ENCODE measurements around the gene RAB40A.

Gene RAB40A, protein sequence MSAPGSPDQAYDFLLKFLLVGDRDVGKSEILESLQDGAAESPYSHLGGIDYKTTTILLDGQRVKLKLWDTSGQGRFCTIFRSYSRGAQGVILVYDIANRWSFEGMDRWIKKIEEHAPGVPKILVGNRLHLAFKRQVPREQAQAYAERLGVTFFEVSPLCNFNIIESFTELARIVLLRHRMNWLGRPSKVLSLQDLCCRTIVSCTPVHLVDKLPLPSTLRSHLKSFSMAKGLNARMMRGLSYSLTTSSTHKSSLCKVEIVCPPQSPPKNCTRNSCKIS

DNA sequence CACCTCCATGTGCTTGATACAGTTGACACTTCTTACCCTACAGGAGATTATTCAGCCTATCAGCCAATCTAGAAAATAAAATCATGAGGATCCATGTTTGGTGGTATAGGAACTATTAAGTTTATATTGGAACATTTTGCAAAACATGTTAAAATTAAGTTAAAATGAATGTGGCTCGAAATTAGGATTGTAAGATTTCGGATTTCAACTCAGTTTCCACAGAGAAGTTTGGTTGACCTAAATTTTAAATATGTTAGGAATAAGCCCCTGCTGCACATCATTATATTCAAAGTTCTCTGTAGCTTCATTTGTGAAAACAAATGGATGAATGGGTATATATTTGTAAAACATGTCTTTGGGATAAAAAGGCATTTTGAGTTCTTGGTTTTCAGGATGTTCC is at the start of gene RAB40A:
RAB40A (minus strand) TSS at position 101 of the 400 bp plus-strand sequence. CDS start 18,733 bp downstream, outside the sequence.
- DNase-seq (ENCODE audit: low read depth in 3 of 3, low spot score in 1 of 3) = no peak

DNA sequence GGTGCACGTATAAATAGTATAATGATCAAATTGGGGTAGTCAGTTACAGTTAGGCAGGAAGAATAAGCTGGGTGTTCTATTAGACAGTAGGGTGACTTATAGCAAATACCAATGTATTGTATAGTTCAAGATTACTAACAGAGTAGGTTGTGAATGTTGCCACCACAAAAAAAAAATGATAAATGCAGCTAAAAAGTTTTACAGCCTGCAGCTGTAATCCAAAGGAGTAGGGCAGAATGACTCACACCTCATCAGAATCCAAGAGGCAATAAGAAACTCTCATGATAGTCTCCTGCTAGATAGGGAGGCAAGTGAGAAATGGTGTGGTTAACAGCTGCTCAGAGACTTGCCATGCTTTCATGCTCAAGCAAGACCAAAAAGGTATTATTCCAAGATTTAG is 46.5 kb upstream of the RAB40A start:
- no peak for DNase-seq (ENCODE audit: low read depth in 3 of 3, low spot score in 1 of 3)

- no peak for DNase-seq (ENCODE audit: low read depth in 3 of 3, low spot score in 1 of 3)
Measured at GRCh38 chrX:103565197-103565596, 45.9 kb upstream of the RAB40A start.

GRCh38 chrX:103562801-103563200 is 43.5 kb upstream of the RAB40A start:
- DNase-seq (ENCODE audit: low read depth in 3 of 3, low spot score in 1 of 3) = no peak

DNA sequence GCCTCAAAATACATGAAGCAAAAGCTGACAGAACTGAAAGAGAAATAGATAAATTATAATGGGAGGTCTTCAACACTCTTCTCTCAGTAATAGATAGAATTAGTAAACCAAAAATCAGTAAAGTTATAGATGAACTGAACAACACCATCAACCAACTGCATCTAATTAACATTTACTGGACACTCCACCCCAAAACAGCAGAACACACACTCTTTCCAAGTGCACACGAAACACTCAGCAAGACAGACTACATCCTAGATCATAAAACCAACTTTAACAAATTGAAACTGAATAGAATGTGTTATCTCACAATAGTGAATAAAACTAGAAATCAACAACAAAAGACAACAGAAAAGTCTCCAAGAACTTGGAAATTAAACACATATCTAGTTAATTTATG is 41.0 kb upstream of the RAB40A start:
- DNase-seq (ENCODE audit: low read depth in 3 of 3, low spot score in 1 of 3) = no peak

- DNase-seq (ENCODE audit: low read depth in 3 of 3, low spot score in 1 of 3) = no peak
Measured at GRCh38 chrX:103556963-103557612, 37.8 kb upstream of the RAB40A start.

DNA sequence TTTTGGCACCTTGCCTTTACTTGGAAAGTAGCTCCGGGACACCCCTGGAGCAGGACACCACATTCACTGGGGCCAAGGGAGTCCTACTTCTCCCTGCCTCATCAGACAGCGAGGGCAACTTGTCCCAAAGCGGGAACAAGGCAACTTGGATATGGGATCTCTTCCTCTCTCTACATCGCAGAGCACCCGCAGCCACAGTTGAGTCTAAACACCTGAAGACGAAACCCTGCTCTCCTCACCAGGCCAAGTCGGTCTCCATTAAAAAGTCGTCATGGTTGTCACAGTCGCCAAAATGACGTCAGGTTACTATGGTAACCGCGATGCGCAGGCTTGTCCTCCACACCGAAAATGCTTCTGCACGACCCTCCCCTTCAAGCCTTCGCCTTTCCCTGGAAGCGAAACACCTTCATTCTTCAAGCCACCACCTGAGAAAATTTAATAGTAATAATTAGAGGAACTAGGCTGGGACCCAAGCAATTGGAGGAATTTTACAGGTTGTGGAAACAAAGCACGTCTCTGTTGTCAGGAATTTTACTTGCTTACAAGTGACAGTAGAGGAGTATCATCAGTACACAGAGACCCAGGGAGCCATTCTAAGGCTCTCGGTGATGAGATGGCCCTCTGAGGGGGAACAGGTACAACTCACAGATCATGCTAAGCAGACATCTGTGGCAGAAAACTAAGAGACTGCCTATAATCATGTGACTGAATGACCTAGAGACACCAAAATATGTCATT is 35.6 kb upstream of the RAB40A start:
- DNase-seq (ENCODE audit: low read depth in 3 of 3, low spot score in 1 of 3) = peak in 2 of 3 donors; percentile 8 to 33

- DNase-seq (ENCODE audit: low read depth in 3 of 3, low spot score in 1 of 3) = no peak
Measured at GRCh38 chrX:103552236-103552635, 32.9 kb upstream of the RAB40A start.

GRCh38 chrX:103550415-103551051 is 31.2 kb upstream of the RAB40A start:
- no peak for DNase-seq (ENCODE audit: low read depth in 3 of 3, low spot score in 1 of 3)

- no peak for DNase-seq (ENCODE audit: low read depth in 3 of 3, low spot score in 1 of 3)
Measured at GRCh38 chrX:103549916-103550315, 30.6 kb upstream of the RAB40A start.

GRCh38 chrX:103540145-103540544 is 20.9 kb upstream of the RAB40A start:
- DNase-seq (ENCODE audit: low read depth in 3 of 3, low spot score in 1 of 3) = no peak

- no peak for DNase-seq (ENCODE audit: low read depth in 3 of 3, low spot score in 1 of 3)
Measured at GRCh38 chrX:103539695-103540094, 20.4 kb upstream of the RAB40A start.

- DNase-seq (ENCODE audit: low read depth in 3 of 3, low spot score in 1 of 3) = no peak
Measured at GRCh38 chrX:103538728-103539127, 19.4 kb upstream of the RAB40A start.

DNA sequence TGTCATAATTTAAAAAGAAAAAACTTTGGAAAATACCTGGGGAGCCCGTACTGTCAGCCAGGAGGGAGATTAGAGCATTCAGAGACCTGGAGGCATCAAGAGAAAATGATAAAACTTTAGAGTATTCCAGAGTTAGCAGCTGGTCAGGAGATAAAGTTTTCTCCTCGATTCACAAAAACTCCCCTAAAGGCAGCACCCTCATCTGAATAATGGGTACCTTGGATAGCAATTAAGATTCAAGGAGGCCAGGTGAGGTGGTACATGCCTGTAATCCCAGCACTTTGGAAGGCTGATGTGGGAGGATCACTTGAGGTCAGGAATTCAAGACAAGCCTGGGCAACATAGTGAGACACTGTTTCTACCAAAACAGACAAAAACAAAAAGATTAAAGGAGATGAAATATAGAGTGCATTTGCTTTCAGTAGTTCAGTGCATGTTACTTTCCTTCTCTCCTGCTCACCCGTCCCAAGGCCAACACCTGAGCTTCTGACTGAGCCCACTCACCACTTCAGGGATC is 18.6 kb upstream of the RAB40A start:
- DNase-seq (ENCODE audit: low read depth in 3 of 3, low spot score in 1 of 3) = no peak

DNA sequence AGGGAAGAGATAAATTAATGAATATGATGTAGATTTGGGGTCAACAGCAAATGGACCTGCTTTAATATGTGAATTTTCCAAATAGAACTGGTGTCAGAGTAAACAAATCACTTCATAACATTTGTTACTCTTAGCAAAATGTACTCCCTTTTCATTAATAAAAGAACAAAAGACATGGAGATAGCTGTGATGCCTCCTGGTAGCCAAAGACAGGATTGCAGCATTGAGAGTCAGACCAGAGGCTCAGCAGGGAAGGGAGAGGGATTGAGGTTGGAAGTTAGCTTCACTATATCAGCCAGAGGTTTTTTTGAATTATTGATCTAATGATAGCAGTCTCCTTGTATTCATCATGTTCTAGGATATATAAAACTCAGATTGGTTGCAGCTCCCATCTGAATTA is 17.4 kb upstream of the RAB40A start:
- no peak for DNase-seq (ENCODE audit: low read depth in 3 of 3, low spot score in 1 of 3)

GRCh38 chrX:103536071-103536470 is 16.8 kb upstream of the RAB40A start:
- DNase-seq (ENCODE audit: low read depth in 3 of 3, low spot score in 1 of 3) = no peak

- DNase-seq (ENCODE audit: low read depth in 3 of 3, low spot score in 1 of 3) = no peak
Measured at GRCh38 chrX:103535206-103535605, 15.9 kb upstream of the RAB40A start.

- DNase-seq (ENCODE audit: low read depth in 3 of 3, low spot score in 1 of 3) = peak in 2 of 3 donors; percentile 22 to 59
Measured at GRCh38 chrX:103533511-103534216, 14.4 kb upstream of the RAB40A start.

GRCh38 chrX:103531002-103531401 is 11.7 kb upstream of the RAB40A start:
- DNase-seq (ENCODE audit: low read depth in 3 of 3, low spot score in 1 of 3) = no peak

DNA sequence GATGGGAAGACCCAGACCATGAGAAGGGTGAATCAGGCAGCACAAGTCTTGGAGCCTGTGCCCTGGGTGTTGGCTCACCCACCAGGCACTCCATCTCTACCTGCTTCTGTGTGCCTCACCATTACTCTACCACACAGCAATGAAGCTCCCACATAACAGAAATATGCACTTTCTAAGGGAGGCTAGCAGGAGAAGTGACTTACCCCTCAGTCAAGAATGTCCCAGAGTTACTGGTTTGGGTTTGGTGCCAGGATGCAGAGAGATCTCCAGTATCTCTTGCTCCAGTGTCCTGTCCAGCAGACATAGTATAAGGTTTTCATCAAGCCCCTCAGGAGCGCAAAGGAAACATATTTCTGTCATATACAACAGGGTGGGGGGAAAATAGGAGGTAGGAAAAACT is 11.3 kb upstream of the RAB40A start:
- no peak for DNase-seq (ENCODE audit: low read depth in 3 of 3, low spot score in 1 of 3)

DNA sequence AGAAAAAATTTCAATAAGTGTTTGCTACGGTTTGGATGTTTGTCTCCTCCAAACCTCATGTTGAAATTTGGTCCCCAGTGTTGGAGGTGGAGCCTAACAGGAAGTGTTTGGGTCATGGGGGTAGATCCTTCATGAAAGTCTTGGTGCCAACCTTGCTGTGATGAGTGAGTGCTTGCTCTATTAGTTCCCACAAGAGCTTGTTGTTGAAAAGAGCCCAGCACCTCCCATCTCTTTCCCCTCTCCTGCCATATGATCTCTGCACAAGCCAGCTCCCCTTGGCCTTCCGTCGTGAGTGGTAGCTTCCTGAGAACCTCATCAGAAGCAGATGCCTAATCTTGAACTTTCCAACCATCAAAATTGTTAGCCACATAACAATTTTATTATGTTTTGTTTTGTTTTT is 10.3 kb upstream of the RAB40A start:
- no peak for DNase-seq (ENCODE audit: low read depth in 3 of 3, low spot score in 1 of 3)

Data from stimulated activated CD4-positive, alpha-beta T cell treated with anti-CD3 and anti-CD28 coated beads, TNF-alpha, amount 100 ng/mL, for 1 hour (primary cell).